ENCODE results near the gene DAP.

DNA sequence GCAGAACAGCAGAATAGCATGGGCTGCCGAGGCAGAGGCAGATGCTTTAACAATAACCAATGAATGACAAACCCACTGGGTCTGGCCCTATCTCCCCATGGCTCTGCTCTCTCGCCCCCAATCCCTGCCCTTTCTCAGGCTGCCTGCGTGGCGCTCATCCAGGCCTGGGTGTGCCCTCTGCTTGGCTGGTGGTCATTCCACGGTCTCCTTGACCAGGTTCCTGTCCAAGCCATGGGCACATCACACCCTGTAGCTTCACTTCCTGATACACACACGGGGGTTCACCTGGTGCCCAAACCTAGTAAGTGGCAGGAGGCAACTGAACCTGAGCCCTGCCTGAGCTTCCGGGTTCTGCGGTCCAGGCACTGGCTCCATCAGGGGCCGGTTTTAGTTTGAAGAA, 87.6 kb downstream of the DAP start:
- TF ChIP-seq TAF15 (IDR thresholded peaks at IDR 0.05; ENCODE audit: low read depth, low read length, poor library complexity, severe bottlenecking) = no peak
- TF ChIP-seq ELF4 (CRISPR knock-in tag; IDR thresholded peaks at IDR 0.05; ENCODE audit: borderline replicate concordance) = no peak
- no peak for TF ChIP-seq NR2C2 (CRISPR knock-in tag; IDR thresholded peaks at IDR 0.05; ENCODE audit: borderline replicate concordance)
- TF ChIP-seq REXO4 (CRISPR knock-in tag; IDR thresholded peaks at IDR 0.05; ENCODE audit: borderline replicate concordance) = no peak
- TF ChIP-seq TAF1 (CRISPR knock-in tag; IDR thresholded peaks at IDR 0.05) = no peak
- TF ChIP-seq ZNF446 (CRISPR knock-in tag; IDR thresholded peaks at IDR 0.05) = no peak
- TF ChIP-seq, protein P1, sequence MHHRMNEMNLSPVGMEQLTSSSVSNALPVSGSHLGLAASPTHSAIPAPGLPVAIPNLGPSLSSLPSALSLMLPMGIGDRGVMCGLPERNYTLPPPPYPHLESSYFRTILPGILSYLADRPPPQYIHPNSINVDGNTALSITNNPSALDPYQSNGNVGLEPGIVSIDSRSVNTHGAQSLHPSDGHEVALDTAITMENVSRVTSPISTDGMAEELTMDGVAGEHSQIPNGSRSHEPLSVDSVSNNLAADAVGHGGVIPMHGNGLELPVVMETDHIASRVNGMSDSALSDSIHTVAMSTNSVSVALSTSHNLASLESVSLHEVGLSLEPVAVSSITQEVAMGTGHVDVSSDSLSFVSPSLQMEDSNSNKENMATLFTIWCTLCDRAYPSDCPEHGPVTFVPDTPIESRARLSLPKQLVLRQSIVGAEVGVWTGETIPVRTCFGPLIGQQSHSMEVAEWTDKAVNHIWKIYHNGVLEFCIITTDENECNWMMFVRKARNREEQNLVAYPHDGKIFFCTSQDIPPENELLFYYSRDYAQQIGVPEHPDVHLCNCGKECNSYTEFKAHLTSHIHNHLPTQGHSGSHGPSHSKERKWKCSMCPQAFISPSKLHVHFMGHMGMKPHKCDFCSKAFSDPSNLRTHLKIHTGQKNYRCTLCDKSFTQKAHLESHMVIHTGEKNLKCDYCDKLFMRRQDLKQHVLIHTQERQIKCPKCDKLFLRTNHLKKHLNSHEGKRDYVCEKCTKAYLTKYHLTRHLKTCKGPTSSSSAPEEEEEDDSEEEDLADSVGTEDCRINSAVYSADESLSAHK (CRISPR knock-in tag; IDR thresholded peaks at IDR 0.05; ENCODE audit: borderline replicate concordance) = no peak
- TF ChIP-seq CTCF (CRISPR knock-in tag; IDR thresholded peaks at IDR 0.05) = no peak

Data from HepG2 (cell line).